ENCODE results near the gene TMC3. TPM values are rescaled to one million over a fixed set of nuclear protein-coding genes. Genes with fewer than 3 reads are reported as not detected.

The TMC3 gene
- total RNA-seq, 2 experiments from 2014 or later: not detected

- Mint-ChIP-seq H3K9me3 (no peaks in the 10 kb centered on the region), H3K4me3 (no peak overlapping the region), H3K27me3 (no peaks in the 10 kb centered on the region), H3K36me3 (ENCODE audit: low read depth) (peaks cover 7% of the 10 kb centered on the region), H3K27ac (peak overlapping the region; percentile 21), H3K4me1 (ENCODE audit: low read depth) (peaks cover 59% of the 10 kb centered on the region)
- no peak overlapping the region for H3K4me3 ChIP-seq (ENCODE audit: low read length)
- peaks cover 26% of the 10 kb centered on the region for H3K4me1 ChIP-seq (ENCODE audit: insufficient read depth, low read length)
- no peak for ATAC-seq (ENCODE audit: poor library complexity)
- H3K27ac ChIP-seq (ENCODE audit: low read depth in 1 of 2, low read length in 2 of 2): no peak overlapping the region
- CTCF ChIA-PET: interaction anchor here (0.8 to 1.7 kb wide), 3 partner anchors 10 to 60 kb away, joined by 3 to 7 read pairs (median 4); no protein-coding TSS in a partner anchor
- TF ChIP-seq CTCF (IDR thresholded peaks at IDR 0.05): no peak
- DNase-seq: no peak
- no peaks in the 10 kb centered on the region for H3K9me3 ChIP-seq (ENCODE audit: control insufficient read depth in 1 of 2, insufficient read depth in 1 of 2, low read length in 2 of 2)
- H3K36me3 ChIP-seq (ENCODE audit: insufficient read depth, low read length): no peaks in the 10 kb centered on the region
- POLR2A ChIA-PET: interaction anchor here (1.0 to 8.2 kb wide), 8 partner anchors 9 to 51 kb away, joined by 3 to 71 read pairs (median 4); no protein-coding TSS in a partner anchor
- no peaks in the 10 kb centered on the region for H3K27me3 ChIP-seq (ENCODE audit: control insufficient read depth in 1 of 2, insufficient read depth in 2 of 2, low read length in 2 of 2)
- intact Hi-C loops (cut with DNase I, micrococcal nuclease): no loop called here
Measured at GRCh38 chr15:81326466-81327212, 47.4 kb downstream of the TMC3 start.

- H3K36me3 ChIP-seq (ENCODE audit: insufficient read depth, low read length): peaks cover 8% of the 10 kb centered on the region
- Mint-ChIP-seq H3K4me1 (ENCODE audit: low read depth) (peaks cover 52% of the 10 kb centered on the region), H3K36me3 (ENCODE audit: low read depth) (peaks cover 17% of the 10 kb centered on the region), H3K4me3 (peak within 1 kb of the TSS; percentile 93), H3K27me3 (no peaks in the 10 kb centered on the region), H3K27ac (peak within 1 kb of the TSS; percentile 83), H3K9me3 (no peaks in the 10 kb centered on the region)
- no peak for TF ChIP-seq CTCF (IDR thresholded peaks at IDR 0.05)
- H3K27ac ChIP-seq (ENCODE audit: low read depth in 1 of 2, low read length in 2 of 2): peak within 1 kb of the TSS in 1 of 2 donors; percentile 52
- POLR2A ChIA-PET: interaction anchor here (0.6 to 8.2 kb wide), 17 partner anchors 9 to 629 kb away, joined by 3 to 71 read pairs (median 6); partner anchors contain the start of gene ABHD17C
- no peaks in the 10 kb centered on the region for H3K27me3 ChIP-seq (ENCODE audit: control insufficient read depth in 1 of 2, insufficient read depth in 2 of 2, low read length in 2 of 2)
- intact Hi-C loops (cut with DNase I, micrococcal nuclease): loop anchor here (1.0 to 5.0 kb wide), 4 partner anchors 25 to 337 kb away; partner anchors contain the start of gene MESD (in 1 of the 2)
- peak within 1 kb of the TSS; percentile 65 for H3K4me3 ChIP-seq (ENCODE audit: low read length)
- ATAC-seq (ENCODE audit: poor library complexity) (peak; percentile 96), DNase-seq (peak; percentile 87 to 98 (median 95))
- no peaks in the 10 kb centered on the region for H3K9me3 ChIP-seq (ENCODE audit: control insufficient read depth in 1 of 2, insufficient read depth in 1 of 2, low read length in 2 of 2)
- H3K4me1 ChIP-seq (ENCODE audit: insufficient read depth, low read length): peaks cover 26% of the 10 kb centered on the region
- CTCF ChIA-PET: interaction anchor here (0.8 to 2.0 kb wide), 3 partner anchors 13 to 58 kb away, joined by 3 to 9 read pairs (median 7); no protein-coding TSS in a partner anchor
Measured at GRCh38 chr15:81323944-81324881, 49.8 kb downstream of the TMC3 start, which contains the start of gene STARD5. TSS of gene STARD5 (minus strand) at chr15:81324141. CDS start at chr15:81324099, 42 bp downstream.

- no peaks in the 10 kb centered on the region for H3K27me3 ChIP-seq (ENCODE audit: control insufficient read depth in 1 of 2, insufficient read depth in 2 of 2, low read length in 2 of 2)
- H3K4me1 Mint-ChIP-seq (ENCODE audit: low read depth): peaks cover 59% of the 10 kb centered on the region
- H3K9me3 Mint-ChIP-seq: no peaks in the 10 kb centered on the region
- H3K36me3 Mint-ChIP-seq (ENCODE audit: low read depth): peaks cover 24% of the 10 kb centered on the region
- H3K9me3 ChIP-seq (ENCODE audit: control insufficient read depth in 1 of 2, insufficient read depth in 1 of 2, low read length in 2 of 2): no peaks in the 10 kb centered on the region
- intact Hi-C loops (cut with DNase I, micrococcal nuclease): loop anchor here (2.0 to 5.0 kb wide), 3 partner anchors 25 to 336 kb away; partner anchors contain the start of gene MESD (in 1 of the 2)
- ATAC-seq (ENCODE audit: poor library complexity) (peak; percentile 1), DNase-seq (no peak)
- H3K27ac ChIP-seq (ENCODE audit: low read depth in 1 of 2, low read length in 2 of 2): peak overlapping the region in 1 of 2 donors; percentile 52
- peak overlapping the region; percentile 93 for H3K4me3 Mint-ChIP-seq
- peak overlapping the region; percentile 65 for H3K4me3 ChIP-seq (ENCODE audit: low read length)
- H3K27me3 Mint-ChIP-seq: no peaks in the 10 kb centered on the region
- peak overlapping the region; percentile 83 for H3K27ac Mint-ChIP-seq
- ChIA-PET POLR2A (interaction anchor here (0.8 to 8.2 kb wide), 14 partner anchors 8 to 628 kb away, joined by 3 to 71 read pairs (median 8); partner anchors contain the start of gene ABHD17C), CTCF (interaction anchor here (0.8 to 2.0 kb wide), 3 partner anchors 13 to 58 kb away, joined by 3 to 9 read pairs (median 7); no protein-coding TSS in a partner anchor)
- TF ChIP-seq CTCF (IDR thresholded peaks at IDR 0.05): no peak
- peaks cover 14% of the 10 kb centered on the region for H3K36me3 ChIP-seq (ENCODE audit: insufficient read depth, low read length)
- peaks cover 26% of the 10 kb centered on the region for H3K4me1 ChIP-seq (ENCODE audit: insufficient read depth, low read length)
Measured at GRCh38 chr15:81323559-81323943, 50.5 kb downstream of the TMC3 start.

Data from CD4-positive, alpha-beta T cell (primary cell).